ENCODE results near the gene PTPRG.

The PTPRG gene

GRCh38 chr3:62261736-62262135 is 700.4 kb downstream of the PTPRG start:
- no peak for DNase-seq

DNA sequence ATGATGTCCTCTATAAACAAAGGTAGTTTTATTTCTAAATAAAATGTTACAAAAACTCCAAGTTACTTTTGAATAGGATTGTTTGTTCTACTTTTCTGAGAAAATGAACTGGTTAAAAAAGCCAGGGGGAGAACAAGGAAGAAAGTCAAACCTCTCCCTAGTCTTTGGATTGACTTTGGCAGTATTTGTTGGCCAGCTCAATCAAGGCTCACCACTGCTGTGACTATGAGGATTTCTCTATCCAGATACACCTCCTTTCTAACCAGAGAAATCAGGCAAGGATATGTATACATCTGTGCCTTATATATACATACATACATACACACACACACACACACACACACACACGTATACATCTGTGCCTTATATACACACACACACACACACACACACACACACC is 704.2 kb downstream of the PTPRG start:
- DNase-seq = no peak

GRCh38 chr3:62266668-62267283 is 705.4 kb downstream of the PTPRG start:
- DNase-seq = no peak

DNA sequence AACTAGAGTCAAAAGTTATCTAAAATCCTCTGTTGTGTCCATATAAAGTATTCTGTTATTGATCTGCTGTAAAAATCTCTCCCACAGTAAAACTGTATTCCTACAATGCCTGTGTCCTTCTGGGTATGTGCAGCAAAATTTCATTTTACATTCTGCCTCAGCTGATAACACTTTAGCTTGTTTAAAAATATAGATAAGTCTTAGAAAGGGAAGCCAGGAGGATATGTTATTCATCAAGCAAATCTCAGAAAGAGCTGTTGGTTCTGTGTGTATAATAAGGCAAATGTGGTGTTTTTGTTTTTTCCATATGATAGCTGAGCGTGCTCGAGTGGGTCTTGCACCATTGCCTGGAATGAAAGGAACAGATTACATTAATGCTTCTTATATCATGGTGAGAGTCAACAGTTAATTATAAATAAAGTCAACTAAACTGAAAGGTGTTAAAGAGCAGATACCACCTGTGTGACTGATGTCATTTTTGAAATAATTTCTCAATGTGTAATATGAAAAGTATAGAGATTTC is 715.3 kb downstream of the PTPRG start:
- DNase-seq = no peak

DNA sequence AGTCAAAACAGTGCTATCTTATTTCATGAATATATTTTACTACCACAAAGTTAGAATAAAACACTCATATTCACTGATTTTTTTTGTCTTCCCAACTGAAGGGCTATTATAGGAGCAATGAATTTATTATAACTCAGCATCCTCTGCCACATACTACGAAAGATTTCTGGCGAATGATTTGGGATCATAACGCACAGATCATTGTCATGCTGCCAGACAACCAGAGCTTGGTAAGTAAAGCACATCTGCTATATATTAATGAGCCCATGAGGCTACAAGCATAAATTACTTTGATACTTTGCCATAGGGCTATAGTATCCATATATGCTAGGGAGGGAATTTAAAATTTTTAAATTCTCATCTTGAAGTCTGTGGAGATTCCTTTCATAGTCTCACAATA is 716.1 kb downstream of the PTPRG start:
- DNase-seq = no peak

GRCh38 chr3:62277986-62278385 is 716.6 kb downstream of the PTPRG start:
- no peak for DNase-seq

- DNase-seq = no peak
Observed at GRCh38 chr3:62281726-62282125, 720.4 kb downstream of the PTPRG start.

- no peak for DNase-seq
Observed at GRCh38 chr3:62284442-62284841, 723.1 kb downstream of the PTPRG start.

- DNase-seq = no peak
Observed at GRCh38 chr3:62287392-62287927, 726.1 kb downstream of the PTPRG start.

- no peak for DNase-seq
Observed at GRCh38 chr3:62289922-62290321, 728.6 kb downstream of the PTPRG start.

DNA sequence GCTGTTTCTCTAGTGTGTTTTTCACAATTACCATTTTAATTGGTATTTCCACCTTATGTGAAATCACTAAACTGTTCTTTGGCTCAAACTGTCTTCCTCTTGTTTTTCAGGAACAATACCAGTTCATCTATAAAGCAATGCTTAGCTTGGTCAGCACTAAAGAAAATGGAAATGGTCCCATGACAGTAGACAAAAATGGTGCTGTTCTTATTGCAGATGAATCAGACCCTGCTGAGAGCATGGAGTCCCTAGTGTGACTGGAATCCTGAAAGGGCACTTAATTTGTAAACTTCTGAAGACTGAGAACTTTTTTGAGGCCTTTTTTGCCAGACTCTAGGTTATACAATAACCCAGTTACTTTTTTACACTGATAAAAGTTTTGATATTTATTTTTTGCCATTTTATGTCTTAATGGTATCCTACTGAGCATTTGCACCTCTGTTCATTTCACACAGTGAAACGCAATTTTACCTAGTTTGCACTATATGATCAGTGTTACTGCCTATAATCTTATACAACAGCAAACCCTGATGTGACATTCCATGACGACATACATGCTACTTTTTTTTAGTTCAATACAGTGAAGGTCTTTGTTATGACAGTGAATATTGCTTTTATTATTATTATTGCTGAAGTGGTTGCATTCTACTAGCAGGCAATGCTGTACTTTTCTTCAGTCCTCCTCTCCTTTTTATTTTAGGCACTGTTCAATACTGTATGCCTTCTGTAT is 731.8 kb downstream of the PTPRG start:
- DNase-seq = no peak

- DNase-seq = no peak
Observed at GRCh38 chr3:62295571-62295970, 734.2 kb downstream of the PTPRG start.

DNA sequence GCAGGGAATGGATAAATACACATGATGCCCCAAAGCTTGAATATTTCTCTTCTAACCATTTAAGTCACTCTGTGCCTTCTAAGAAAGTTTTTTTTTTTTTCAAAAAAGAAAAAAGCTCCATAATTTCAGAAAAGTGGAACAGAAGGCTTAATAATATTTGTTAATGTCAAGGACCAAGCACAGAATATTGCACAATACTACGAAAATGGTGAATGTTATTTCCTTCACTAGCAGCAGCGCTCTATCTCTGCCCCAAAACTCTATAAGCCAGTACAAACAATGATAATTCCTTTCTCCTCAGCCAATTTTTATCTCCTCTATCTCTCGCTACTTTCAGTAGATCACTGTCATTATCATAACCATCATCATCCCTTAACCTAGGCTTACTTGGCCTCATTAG is 739.2 kb downstream of the PTPRG start:
- no peak for DNase-seq

- no peak for DNase-seq
Observed at GRCh38 chr3:62312201-62312600, 750.8 kb downstream of the PTPRG start.

GRCh38 chr3:62316525-62316924 is 755.2 kb downstream of the PTPRG start:
- DNase-seq = no peak

GRCh38 chr3:62318365-62318751 is 757.0 kb downstream of the PTPRG start:
- DNase-seq = no peak

- peak; percentile 63 to 81 for DNase-seq
Observed at GRCh38 chr3:62318752-62319569, 757.6 kb downstream of the PTPRG start.

DNA sequence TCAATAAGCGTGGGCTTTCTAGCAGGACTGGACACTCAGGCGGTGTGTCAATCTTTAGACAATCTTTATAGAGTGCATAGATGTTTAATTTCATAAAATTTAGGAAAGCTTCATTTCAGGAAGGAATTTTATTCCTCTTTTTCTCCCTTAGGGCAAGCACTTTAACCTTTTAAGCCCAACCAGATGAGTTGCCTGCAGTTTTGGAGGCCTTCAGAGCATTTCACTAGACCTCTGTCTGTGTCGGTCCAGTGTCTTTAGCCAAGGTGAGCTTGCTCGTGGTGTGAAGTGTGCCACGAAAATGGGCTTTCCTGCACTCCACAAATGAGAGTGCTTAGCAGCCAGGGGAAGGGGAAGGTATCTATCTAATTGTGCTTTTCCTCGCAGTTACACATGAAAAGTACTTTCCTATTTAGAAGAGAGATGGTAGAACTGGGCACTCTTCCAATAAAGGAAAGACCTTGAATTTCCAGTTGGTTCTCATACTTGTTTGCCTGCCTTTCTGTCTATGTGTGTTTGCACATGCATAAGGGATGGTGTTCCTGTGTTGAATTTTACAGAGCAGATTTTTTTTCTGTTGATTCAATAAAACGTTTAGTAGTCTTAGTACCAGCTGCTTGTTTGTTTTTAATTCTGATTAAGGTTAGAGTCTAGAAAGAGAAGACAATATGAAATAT is 758.3 kb downstream of the PTPRG start:
- no peak for DNase-seq

- no peak for DNase-seq
Observed at GRCh38 chr3:62323241-62323640, 761.9 kb downstream of the PTPRG start.

DNA sequence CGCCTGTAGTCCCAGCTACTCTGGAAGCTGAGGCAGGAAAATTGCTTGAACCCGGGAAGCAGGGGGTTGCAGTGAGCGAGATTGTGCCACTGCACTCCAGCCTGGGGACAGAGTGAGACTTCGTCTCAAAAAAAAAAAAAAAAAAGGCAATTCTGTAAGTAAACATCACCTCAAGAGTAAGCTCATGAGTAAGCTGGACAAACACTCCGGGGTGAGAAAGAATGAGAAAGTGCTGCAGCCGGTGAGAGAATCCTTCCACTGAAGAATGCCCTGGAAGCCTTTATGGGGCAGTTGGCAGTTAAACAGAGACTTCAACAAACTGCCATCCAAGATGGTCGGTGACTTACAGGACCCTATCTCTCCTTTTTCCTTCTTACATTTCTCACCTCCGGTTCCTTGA is 764.5 kb downstream of the PTPRG start:
- no peak for DNase-seq

GRCh38 chr3:62329971-62330370 is 768.6 kb downstream of the PTPRG start:
- DNase-seq = no peak

- DNase-seq = no peak
Observed at GRCh38 chr3:62332017-62332416, 770.6 kb downstream of the PTPRG start.

DNA sequence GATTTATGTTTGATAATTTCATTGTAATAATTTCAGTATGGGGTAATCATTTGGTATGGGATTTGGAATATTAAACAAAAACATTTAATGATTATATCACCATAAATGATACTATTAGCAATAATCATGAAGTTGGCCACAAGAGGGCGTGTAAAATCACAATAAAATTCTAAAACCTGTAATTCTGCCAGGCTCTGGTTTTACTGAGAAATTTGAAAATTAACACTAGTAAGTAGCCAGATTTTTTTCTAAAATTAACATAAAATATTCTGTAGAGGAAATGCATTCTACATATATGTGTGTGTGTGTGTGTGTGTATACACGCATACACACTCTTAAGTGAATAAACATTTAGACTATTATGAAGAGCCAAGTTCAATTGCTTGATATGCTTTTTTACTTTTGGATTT is 771.5 kb downstream of the PTPRG start:
- DNase-seq = peak in 1 of 2 donors; percentile 24
